Gastrocnemius medialis (tissue), 4 donors: ENCODE results near the gene VCPKMT. TPM values are rescaled to one million over a fixed set of nuclear protein-coding genes. Genes with fewer than 3 reads are reported as not detected.
"Not testable (repeated sequence)": the region's sequence is repeated elsewhere in the genome, so short reads cannot be mapped to it uniquely, and the experiment has no call there.

Source experiments
- ATAC-seq, 2 donors: fragments of 150-250 bp; one replicate each; pipeline ENCODE4 v1.9.1; 2016
- DNase-seq, 2 donors: peaks; one replicate each; pipeline ENCODE4 v3.0.0-alpha.2; 2019
- H3K27ac ChIP-seq, 4 donors: fragments of 200-600 bp; sonication (generic); 1 replicate in 1 of 4; 2 replicates in 3 of 4; pipeline ENCODE4 v1.5.1; 2016 to 2018; ENCODE audit warnings: mild to moderate bottlenecking in 2 of 4, moderate library complexity in 1 of 4
- H3K27me3 ChIP-seq, 3 donors: fragments of 200-600 bp; sonication (generic) in 2 of 3; 1 replicate in 1 of 3; 2 replicates in 2 of 3; pipeline versions ENCODE4 v1.5.1 to v1.6.0; 2016 to 2019; ENCODE audit warnings: mild to moderate bottlenecking in 1 of 3, moderate library complexity in 1 of 3
- H3K36me3 ChIP-seq, 2 donors: fragments of 200-600 bp; sonication (generic) in 1 of 2; one replicate each; pipeline ENCODE4 v1.5.1; 2017 to 2018
- H3K4me1 ChIP-seq, 2 donors: fragments of 200-600 bp; sonication (generic) in 1 of 2; one replicate each; pipeline ENCODE4 v1.5.1; 2016 to 2017; ENCODE audit warnings: mild to moderate bottlenecking in 2 of 2
- H3K4me3 ChIP-seq, 4 donors: fragments of 200-600 bp; sonication (generic) in 3 of 4; 1 replicate in 1 of 4; 2 replicates in 3 of 4; pipeline ENCODE4 v1.5.1; 2016 to 2019; ENCODE audit warnings: mild to moderate bottlenecking in 2 of 4
- H3K9me3 ChIP-seq, 3 donors: fragments of 200-600 bp; sonication (generic) in 2 of 3; 1 replicate in 1 of 3; 2 replicates in 2 of 3; pipeline ENCODE4 v1.5.1; 2016 to 2019
- POLR2A ChIP-seq, 2 donors: fragments of 450-650 bp; IDR thresholded peaks; one replicate each; pipeline ENCODE4 v1.6.1; 2017; ENCODE audit warnings: antibody characterized with exemption in 2 of 2, mild to moderate bottlenecking in 2 of 2, moderate library complexity in 2 of 2
- in situ Hi-C, 4 donors: fragments of 200-750 bp; cut with MboI; loops; one replicate each; pipeline versions ENCODE4 v1.15.0 to v1.8.0; 2017; ENCODE audit warnings: low sequenced_read_pairs in 4 of 4
- intact Hi-C: fragments of 100-400 bp; cut with DNase I; formaldehyde crosslinking; loops from one replicate; pipeline ENCODE4 v1.15.1; 2023; ENCODE audit warnings: low total_unique reads
- total RNA-seq, 4 donors: library from RNA; depleted of rRNA; stranded (reverse); fragments of >200 nt; gene quantifications; one replicate each; pipeline versions ENCODE4 v1.1.0 to v1.2.3, GENCODE V29; 2016
- TF ChIP-seq, protein P1 (sequence below), 5 experiments: fragments of 450-650 bp in 3 of 5; fragments of 200-600 bp in 2 of 5; sonication (generic) in 2 of 5; IDR thresholded peaks in 4 of 5; conservative IDR thresholded peaks in 1 of 5; 1 replicate in 4 of 5; 2 replicates in 1 of 5; pipeline ENCODE4 v1.5.1; 2016 to 2019; ENCODE audit warnings: antibody characterized with exemption in 5 of 5, mild to moderate bottlenecking in 3 of 5, moderate library complexity in 3 of 5

VCPKMT gene
- total RNA-seq, 4 donors from 2014 or later: 2.2 to 7.3 (median 4.9) TPM

DNA sequence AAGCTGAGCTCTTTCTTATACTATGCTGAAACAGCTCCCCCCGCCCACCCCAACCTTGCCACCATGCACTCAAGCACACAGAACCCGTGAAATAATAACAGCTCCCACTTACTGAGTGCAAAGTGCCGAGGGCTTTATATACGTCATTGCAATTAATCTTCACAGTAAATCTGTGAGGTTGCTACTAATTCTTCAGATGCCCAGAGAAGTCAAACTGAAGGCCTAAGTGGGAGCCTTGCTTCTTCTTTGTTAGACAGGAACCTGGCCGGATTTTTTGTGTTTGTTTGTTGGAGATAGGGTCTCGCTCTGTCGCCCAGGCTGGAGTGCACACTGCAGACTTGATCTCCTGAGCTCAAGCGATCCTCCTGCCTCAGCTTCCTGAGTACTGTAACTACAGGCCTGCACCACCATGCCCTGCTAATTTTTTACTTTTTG lies 34.0 kb downstream of the VCPKMT start:
- Histone ChIP-seq H3K9me3 (no peaks in the 10 kb centered on the region), H3K27me3 (no peaks in the 10 kb centered on the region), H3K4me3 (no peak overlapping the region), H3K36me3 (no peaks in the 10 kb centered on the region), H3K27ac (no peak overlapping the region), H3K4me1 (no peaks in the 10 kb centered on the region)
- ATAC-seq (no peak), DNase-seq (no peak)
- intact Hi-C loops: no loop called here
- in situ Hi-C loops: no loop called here
- TF ChIP-seq, protein P1, sequence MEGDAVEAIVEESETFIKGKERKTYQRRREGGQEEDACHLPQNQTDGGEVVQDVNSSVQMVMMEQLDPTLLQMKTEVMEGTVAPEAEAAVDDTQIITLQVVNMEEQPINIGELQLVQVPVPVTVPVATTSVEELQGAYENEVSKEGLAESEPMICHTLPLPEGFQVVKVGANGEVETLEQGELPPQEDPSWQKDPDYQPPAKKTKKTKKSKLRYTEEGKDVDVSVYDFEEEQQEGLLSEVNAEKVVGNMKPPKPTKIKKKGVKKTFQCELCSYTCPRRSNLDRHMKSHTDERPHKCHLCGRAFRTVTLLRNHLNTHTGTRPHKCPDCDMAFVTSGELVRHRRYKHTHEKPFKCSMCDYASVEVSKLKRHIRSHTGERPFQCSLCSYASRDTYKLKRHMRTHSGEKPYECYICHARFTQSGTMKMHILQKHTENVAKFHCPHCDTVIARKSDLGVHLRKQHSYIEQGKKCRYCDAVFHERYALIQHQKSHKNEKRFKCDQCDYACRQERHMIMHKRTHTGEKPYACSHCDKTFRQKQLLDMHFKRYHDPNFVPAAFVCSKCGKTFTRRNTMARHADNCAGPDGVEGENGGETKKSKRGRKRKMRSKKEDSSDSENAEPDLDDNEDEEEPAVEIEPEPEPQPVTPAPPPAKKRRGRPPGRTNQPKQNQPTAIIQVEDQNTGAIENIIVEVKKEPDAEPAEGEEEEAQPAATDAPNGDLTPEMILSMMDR (IDR thresholded peaks at IDR 0.05 in 4 of 5, conservative IDR thresholded peaks at IDR 0.05 in 1 of 5): no peak
- TF ChIP-seq POLR2A (IDR thresholded peaks at IDR 0.05): no peak

DNA sequence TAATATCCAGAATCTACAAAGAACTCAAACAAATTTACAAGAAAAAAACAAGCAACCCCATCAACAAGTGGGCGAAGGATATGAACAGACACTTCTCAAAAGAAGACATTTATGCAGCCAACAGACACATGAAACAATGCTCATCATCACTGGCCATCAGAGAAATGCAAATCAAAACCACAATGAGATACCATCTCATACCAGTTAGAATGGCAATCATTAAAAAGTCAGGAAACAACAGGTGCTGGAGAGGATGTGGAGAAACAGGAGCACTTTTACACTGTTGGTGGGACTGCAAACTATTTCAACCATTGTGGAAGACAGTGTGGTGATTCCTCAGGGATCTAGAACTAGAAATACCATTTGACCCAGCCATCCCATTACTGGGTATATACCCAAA lies 37.3 kb downstream of the VCPKMT start:
- ATAC-seq, DNase-seq, H3K27ac ChIP-seq, H3K36me3 ChIP-seq, H3K4me3 ChIP-seq, H3K27me3 ChIP-seq, H3K4me1 ChIP-seq, in situ Hi-C loops, H3K9me3 ChIP-seq, intact Hi-C loops: not testable (repeated sequence)

DNA sequence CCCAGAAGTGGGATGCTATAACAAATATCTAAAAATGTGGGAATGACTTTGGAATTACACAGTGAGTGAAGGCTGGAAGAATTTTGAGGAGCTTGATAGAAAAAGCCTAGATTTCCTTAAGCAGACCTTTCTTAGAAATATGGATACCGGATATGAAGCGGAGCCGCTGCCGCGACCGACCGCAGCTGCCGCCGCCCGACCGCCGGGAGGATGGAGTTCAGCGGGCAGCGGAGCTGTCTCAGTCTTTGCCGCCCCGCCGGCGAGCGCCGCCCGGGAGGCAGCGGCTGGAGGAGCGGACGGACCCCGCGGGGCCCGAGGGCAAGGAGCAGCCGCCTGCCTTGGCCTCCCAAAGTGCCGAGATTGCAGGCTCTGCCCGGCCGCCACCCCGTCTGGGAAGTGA lies 42.7 kb downstream of the VCPKMT start:
- intact Hi-C loops, H3K9me3 ChIP-seq, in situ Hi-C loops, H3K36me3 ChIP-seq, H3K27me3 ChIP-seq, ATAC-seq, DNase-seq, H3K27ac ChIP-seq, H3K4me3 ChIP-seq, H3K4me1 ChIP-seq: not testable (repeated sequence)

DNA sequence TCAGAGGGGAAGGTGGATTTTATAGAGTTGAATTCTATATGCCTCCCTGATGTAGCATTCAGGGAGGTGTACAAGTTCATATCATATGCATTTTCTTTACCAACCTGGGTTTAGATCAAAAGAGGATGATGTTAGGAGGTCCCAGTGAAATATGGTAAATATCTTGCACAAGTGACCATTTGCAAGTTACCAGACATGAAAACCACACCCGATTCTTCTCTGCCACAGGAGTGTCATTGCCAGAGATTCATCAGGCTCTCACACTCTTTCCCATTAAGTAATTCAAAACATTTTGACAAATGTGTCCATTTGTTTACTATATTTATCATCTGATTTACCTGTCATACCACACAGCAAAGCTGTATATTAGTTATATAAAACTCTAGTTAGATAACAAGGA lies 44.0 kb downstream of the VCPKMT start:
- intact Hi-C loops (no loop called here), in situ Hi-C loops (no loop called here)
- ATAC-seq: no peak

DNA sequence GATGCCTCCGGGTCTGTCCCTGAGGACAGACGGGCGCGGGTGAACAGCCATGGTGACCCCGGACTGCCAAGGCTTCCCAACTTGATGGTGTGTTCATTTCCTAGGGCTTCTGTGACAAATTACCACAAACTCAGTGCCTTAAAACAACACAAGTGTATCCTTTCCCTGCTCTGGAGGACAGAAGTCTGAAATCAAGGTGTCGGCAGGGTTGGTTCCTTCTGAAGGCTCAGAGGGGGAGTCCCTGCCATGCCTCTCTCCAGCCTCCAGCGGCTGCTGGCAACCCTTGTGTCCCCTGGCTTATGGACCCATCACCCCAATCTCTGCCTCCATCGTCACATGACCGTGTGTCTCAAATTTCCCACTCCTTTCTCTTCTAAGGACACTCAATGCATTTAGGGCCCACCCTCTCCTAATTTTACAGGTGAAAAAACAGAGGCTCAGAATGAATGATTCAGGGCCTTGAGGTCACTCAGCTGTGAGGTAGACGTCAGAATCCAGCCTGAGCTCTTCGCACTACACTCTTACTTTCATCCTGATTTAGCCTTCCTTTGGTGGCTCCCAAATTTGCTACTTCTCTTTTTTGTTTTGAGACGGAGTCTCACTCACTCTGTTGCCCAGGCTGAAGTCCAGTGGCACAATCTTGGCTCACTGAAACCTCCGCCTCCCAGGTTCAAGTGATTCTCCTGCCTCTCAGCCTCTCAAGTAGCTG lies 45.4 kb downstream of the VCPKMT start:
- Histone ChIP-seq H3K27me3 (no peaks in the 10 kb centered on the region), H3K9me3 (no peaks in the 10 kb centered on the region), H3K36me3 (no peaks in the 10 kb centered on the region), H3K4me1 (no peaks in the 10 kb centered on the region), H3K27ac (no peak overlapping the region), H3K4me3 (no peak overlapping the region)
- in situ Hi-C loops: no loop called here
- intact Hi-C loops: no loop called here
- TF ChIP-seq POLR2A (IDR thresholded peaks at IDR 0.05): no peak
- TF ChIP-seq, protein P1 (IDR thresholded peaks at IDR 0.05 in 4 of 5, conservative IDR thresholded peaks at IDR 0.05 in 1 of 5): no peak
- ATAC-seq (no peak), DNase-seq (no peak)

More for the DNA sequence above, 44.0 kb downstream of the VCPKMT start:
- H3K27ac ChIP-seq: no peak overlapping the region
- DNase-seq: no peak
- no peaks in the 10 kb centered on the region for H3K36me3 ChIP-seq
- no peaks in the 10 kb centered on the region for H3K4me1 ChIP-seq
- TF ChIP-seq POLR2A (IDR thresholded peaks at IDR 0.05): no peak
- TF ChIP-seq, protein P1 (IDR thresholded peaks at IDR 0.05 in 4 of 5, conservative IDR thresholded peaks at IDR 0.05 in 1 of 5): no peak
- H3K9me3 ChIP-seq: no peaks in the 10 kb centered on the region
- H3K27me3 ChIP-seq: no peaks in the 10 kb centered on the region
- no peak overlapping the region for H3K4me3 ChIP-seq

DNA sequence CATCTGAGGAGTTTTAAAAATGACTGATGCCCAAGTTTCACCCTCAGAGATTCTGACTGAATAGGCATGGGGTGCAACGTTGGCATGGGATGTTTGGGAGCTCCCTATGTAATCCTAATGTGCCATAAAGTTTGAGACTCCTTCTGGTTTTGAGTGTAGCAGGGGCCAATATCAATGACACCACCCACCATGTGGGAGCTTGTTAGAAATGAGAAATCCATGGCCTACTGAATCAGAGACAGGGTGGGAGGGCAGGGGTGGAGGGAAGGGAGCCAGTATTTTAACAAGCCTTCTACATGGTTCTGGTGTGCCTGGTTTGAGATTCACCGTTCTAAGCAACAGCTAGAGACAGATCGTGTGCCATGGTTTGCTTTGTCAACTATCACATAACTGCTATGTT lies 46.1 kb downstream of the VCPKMT start:
- H3K4me1 ChIP-seq: no peaks in the 10 kb centered on the region
- no peak overlapping the region for H3K4me3 ChIP-seq
- no peaks in the 10 kb centered on the region for H3K36me3 ChIP-seq
- H3K27me3 ChIP-seq: no peaks in the 10 kb centered on the region
- ATAC-seq (no peak), DNase-seq (no peak)
- no peak overlapping the region for H3K27ac ChIP-seq
- intact Hi-C loops (no loop called here), in situ Hi-C loops (no loop called here)
- TF ChIP-seq POLR2A (IDR thresholded peaks at IDR 0.05): no peak
- TF ChIP-seq, protein P1 (IDR thresholded peaks at IDR 0.05 in 4 of 5, conservative IDR thresholded peaks at IDR 0.05 in 1 of 5): no peak
- H3K9me3 ChIP-seq: no peaks in the 10 kb centered on the region
